Activated T-helper 1 cell treated with Interleukin-2 at 50 U/mL for 16 hours (primary cell): ENCODE results near the gene TRIM9.
"Not testable (repeated sequence)": the region's sequence is repeated elsewhere in the genome, so short reads cannot be mapped to it uniquely, and the experiment has no call there.

Source experiments
- DNase-seq: peaks from one replicate; pipeline ENCODE4 v3.0.0-alpha.2; 2020; ENCODE audit warnings: low read depth

Gene TRIM9

DNA sequence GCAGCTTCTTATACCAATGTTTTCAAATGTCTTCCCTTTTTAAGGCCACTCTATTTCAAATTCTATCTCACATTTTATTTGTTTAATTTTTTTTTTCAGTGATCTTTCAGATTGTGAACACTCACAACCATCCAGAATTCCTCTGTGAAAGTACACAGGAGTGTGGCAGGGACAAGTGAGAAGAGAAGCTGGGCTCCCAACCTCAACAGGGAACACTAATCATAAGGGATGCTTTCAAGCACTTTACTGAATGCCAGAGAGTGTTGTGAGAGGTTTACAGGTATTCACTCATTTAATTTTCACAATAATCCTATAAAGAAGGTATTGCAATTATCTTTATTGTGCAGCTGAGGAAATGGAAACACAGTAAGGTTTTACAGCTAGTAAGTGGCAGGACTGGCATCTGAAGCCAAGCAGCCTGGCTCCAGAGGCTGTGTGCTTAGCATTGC, 90.5 kb downstream of the TRIM9 start:
- DNase-seq: no peak

DNA sequence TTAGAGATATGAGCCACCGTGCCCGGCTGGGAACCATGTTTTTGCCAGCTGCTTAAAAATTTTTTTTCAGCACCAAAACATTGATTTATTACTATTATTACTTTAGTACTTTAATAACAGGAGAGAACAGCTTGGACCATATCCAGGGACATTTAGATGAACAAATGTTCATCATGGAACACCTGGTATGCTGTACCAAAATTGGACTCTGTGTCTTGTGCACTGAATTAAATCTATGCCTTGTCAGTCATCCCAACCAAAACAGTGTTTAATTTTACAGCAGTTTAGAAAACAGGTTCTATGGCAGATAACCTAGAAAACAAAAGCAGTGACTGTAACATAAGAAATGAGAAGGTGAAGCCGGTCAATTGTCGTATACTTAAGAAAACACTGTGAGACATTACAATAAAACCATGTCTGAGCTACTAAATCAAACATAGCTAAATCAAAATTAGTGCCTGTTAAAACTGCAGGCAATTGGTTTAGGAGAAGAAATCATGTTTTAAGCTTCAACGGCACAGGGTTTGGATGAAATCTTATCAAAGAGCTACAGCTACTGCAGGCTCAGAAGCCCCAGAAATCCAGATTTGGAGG, 92.4 kb downstream of the TRIM9 start:
- no peak for DNase-seq

DNA sequence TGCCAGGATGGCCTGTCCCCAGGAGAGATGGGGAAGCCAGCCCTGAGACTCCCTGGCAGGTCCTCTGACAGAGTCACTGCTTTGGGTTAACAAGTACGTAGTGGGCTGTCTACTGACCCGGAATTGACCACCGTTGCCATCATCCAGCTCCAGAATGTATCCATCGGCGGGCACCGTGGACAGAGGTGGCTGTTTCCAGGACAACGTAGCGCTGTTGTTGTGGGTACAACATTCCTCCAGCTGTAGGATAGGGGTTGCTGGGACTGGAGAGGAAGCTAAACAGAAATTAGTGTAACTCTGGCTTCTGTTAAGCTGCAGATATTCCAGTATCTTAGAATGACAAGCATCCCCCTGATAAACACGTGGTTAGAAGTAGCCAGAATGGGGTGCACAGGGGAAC, 94.3 kb downstream of the TRIM9 start:
- no peak for DNase-seq

DNA sequence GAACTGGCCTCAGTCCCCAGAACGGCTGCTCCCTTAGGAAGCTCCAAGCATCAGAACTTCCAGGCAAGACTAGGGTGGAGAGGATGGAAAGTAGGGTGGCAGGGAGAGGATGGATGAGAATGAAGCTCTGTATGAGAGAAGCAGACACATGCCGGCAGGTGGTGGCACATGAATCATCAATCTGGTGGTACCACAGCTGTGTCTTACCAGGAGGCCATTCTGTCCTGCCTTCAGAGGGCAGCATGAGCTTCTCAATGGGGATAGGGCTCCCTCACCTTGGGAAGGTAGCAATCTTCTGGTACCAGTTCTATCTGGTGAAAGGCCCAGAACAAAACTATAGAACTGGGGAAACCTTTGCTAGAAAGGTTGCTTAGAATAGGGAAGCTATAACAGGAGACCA, 95.2 kb downstream of the TRIM9 start:
- DNase-seq: no peak

DNA sequence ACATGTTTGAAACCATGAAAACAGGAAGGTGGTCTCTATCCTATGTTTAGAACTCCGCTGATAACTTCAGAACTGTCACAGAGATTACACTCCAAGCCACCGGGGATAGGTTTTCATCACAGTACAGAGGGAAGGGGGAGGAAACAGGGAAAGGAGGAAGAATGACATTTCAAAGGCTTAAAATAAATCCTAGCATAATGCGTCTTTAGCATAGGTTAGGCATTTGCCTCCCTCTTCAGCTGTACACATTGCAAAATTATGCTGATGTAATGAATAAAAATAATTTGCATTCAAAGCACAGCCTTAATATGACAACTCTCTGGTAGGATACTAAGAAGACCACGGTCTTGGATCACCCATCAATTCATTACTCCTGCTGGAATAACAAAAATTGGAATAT, 96.3 kb downstream of the TRIM9 start:
- no peak for DNase-seq

DNA sequence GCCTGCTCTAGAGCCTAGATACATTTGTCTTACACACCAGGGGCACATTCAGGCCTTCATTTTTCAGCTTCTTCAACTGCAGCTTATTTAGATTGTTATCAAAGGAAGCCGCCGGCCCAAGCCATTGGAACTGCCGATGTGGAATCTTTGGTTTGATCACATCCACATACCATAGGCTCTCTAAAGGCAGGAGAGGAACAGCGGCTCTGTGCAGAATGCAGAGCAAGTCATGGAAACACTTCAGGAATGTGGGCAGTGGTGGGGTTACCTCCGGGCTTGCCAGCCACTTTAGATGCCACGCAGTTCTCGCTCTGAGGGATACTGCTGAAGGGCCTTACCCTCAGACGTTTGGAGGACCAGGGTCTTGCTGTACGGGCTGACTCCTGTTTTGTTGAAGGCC, 97.2 kb downstream of the TRIM9 start:
- DNase-seq: no peak

DNA sequence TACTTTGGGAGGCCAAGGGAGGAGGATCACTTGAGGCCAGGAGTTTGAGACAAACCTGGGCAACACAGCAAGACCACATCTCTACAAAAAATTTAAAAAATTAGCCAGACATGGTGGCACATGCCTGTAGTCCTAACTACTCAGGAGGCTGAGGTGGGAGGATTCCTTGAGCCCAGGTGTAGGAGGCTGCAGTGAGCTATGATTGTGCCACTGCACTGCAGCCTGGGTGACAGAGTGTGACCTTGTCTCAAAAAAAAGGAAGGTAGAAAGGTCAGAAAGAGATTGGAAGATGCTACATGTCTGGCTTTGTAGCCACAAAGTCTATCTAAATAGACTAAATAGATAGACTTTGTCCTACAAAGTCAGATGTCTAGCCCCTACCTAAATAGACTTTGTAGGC, 100.7 kb downstream of the TRIM9 start:
- DNase-seq: not testable (repeated sequence)

DNA sequence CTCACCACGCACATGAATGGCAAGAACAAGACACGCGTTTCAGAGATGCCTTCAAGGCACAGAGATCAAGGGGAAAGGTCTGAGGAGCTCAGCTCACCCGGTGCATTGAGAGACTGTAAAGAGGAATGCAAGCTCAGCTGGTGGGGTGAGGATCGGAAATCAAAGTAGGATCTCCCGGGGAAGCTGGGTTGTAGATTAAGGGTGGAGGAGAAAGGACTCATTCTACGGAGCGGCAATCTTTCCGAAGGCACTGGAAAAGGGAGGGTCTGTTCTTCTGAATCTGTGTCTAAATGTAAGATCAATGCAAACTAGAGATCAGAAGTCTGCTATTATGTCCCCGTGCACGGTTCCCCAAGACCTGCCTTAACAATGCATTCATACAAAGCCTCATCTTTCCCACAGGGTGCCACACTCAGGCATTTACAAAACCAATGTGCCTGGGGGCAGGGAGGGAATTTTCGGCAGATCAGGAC, 109.0 kb downstream of the TRIM9 start:
- DNase-seq: no peak

DNA sequence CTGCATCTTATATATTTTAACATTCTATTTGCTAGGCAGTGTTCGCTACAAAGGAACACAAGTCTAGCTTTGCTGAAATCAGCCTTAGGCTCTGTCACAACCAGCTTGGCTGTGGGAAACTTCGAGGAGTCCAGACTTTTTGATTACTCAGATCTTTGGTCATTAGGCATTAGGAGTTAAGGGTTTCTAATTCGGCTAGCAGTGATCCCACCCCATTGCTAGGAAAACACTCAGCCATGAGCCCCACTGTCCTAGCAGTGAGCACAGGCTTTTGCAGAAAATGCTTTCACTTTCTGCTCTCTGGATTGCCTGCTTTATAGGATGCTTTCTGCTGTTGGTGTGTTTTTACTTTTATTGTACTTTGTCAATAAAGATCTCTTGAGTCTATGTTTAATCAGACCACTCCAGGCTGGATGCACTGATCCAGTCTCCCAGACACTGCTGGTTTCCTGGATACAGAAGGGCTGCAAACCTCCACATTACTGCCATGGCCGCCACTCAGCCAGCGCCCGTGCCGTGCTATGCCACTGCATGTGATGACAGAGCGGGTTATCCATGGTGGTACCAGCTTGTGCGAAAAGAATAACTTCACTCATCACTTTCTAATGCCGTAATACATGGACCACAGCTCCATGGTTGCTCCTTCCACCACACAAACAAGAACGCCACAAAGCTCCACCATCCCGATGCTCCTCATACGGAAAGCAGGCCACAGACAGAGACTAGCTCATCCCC, 109.6 kb downstream of the TRIM9 start:
- DNase-seq: no peak

DNA sequence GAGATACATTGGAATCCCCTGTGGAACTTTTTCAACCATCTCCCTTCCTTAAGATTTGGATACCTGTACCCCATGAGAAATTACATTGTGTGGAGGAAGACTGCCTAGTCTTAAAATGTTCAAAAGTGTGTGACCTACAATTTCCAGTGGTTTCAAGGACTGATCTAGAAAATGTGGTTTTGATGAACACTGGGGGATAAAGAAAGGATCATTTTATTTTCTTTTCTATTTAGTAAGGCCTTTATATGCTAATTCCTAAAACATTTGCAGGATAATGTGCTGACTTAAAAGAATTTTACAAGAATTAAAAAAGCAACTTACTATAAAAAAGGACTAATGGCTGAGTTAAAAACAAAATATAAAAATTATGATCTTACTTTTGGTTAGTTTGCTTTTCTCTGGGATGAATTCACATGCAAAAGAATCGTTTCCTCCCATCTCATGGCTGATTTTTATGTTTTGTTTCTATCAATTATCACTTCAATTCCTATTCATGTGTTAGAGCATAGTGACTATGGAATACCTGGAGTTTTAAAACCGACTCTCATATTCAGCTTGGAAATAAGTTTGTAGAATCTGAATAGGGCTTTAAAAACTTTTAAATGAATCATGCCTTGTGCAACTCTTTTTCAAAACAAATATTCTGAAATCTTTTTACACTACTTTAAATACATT, 110.7 kb downstream of the TRIM9 start:
- no peak for DNase-seq

DNA sequence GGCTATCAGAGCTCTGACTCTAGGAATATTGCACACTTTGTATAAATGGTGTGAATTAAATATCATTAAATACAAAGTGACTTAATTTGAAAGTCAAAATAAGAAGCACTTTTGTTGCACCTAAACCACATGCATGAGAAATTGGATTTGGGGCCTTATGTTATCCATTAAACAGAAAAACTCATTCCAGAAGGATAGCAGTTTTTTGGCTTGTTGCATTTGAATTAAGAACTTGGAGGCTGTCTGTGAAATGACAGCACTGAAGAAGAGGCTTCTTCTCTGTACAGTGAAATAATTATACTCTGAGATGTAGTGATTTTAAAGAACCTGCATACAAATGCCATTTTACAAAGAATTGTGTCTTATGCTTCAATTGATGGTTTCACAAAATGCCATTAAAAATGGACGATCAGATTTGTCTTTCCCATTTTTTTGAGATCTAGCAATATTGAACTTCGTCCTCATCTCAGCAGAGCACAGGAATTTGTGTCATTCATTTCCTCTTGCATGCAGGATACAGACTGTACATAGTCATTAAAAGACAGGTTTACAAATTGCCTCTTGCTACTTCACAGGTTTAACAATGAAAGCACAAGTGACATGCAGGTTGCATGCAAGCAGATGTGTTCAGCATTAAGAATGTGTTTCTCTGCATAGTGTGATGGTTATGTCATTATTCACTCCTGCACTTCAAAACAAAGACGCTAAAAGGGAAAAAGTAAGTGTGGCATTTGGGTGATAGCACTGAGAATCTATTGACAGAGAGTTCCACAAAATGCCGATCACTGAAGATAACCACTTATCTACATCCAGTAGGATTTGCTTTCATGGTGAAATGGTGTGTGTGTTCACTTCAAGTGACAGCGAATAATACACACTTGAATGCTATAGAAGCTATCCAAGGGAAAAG, 114.7 kb downstream of the TRIM9 start:
- no peak for DNase-seq

DNA sequence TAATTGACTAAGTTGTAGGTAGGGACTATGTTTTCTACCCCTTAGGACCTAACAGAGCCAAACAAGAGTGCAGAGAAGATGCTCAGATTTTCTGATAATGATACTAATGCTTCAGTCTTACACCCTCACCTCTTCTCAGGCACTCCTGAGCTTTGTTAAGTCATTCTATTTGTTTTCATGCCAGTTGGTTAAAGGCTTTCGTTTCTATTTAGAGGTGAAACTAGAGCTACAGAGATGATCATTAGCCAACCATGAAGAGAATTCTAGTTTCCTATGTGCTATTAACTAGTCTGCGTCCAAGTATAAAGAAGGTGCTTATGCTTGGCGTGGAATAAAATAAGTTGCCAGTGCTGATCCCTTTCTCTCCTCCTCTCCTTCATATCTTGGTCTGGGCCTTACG, 116.0 kb downstream of the TRIM9 start:
- no peak for DNase-seq

DNA sequence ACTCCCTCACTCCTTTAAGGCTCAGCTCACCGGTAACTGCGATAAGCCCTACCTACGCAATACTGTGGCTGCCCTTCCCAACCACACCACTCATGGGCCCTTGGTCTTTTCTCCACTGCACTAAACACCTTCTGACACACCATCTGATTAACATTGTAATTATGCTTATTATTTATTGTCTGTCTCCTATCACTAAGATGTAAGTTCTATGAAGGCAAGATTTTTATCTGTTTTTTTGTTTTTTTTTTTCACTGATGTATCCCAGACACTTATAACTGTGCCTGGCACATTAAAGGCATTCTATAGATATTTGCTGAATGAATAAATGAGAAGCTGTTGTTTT, 116.4 kb downstream of the TRIM9 start:
- DNase-seq: no peak

DNA sequence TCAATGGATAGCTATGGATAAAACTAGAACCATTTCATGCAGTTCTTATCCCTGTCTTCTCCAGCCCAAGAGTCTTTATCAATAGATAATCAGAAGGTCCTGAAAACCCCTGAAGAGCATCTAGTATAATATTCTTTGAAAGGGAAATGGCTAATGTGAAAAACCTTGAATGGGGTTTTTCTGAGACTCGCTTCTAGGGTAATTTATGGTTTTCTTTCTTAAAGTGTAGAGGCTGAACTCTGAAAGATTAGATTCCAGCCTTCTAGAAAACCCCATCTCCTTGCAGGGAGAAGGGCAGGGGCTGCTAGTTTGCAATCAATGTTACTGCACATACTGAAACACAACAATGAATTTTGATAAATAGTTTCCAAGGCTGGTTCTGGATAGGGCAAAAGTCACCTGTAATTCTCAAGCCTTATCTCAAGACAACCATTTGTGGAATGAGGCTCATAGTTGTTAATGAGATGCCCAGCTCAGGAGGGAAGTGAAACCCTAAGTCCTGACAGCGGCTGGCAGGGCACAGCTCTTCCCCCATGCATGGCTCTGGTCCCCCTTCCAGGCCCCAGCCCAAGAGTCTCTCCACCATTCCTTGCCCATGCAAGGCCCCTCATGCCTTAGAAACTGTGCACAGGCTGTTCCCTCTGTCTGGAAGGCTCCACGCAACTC, 116.9 kb downstream of the TRIM9 start:
- DNase-seq: no peak

DNA sequence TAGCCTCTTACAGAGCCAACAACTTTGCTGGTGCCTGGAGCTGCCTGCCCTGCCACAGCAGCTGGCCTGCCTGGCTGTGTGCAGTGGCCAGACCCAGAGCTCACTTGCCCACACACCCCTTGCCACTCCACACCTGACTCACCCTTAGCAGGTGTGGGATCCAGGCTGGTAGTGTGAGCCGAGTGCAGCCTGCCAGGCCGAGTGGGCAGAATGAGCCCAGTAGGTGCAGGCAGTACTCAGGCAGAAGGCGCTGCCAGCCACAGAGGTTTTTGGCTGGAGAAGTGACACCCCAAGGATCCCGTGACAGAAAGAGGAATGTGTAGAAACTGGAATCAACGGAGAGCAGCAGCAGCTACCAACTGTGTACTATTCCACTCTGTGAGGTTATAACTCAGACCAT, 120.8 kb downstream of the TRIM9 start:
- DNase-seq: no peak

DNA sequence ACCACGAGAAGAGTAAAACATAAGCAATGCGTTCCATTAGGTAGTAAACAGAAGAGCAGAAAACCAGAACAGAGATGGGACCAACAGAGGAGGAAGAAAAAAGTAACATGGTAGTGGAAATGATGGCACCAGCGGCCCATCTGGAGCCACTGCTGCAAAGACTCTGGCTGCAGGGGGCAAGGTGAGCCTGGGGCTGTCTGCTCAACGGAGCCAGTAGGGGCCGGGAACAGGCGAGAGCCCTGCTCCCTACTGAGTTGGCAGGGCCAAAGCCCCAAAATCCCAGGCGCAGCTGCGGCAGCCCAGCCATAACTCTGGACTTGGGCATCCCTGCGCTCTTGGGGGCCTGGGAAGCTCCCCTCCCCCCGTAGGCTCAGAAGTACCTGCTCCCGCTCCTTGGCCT, 122.2 kb downstream of the TRIM9 start:
- no peak for DNase-seq

DNA sequence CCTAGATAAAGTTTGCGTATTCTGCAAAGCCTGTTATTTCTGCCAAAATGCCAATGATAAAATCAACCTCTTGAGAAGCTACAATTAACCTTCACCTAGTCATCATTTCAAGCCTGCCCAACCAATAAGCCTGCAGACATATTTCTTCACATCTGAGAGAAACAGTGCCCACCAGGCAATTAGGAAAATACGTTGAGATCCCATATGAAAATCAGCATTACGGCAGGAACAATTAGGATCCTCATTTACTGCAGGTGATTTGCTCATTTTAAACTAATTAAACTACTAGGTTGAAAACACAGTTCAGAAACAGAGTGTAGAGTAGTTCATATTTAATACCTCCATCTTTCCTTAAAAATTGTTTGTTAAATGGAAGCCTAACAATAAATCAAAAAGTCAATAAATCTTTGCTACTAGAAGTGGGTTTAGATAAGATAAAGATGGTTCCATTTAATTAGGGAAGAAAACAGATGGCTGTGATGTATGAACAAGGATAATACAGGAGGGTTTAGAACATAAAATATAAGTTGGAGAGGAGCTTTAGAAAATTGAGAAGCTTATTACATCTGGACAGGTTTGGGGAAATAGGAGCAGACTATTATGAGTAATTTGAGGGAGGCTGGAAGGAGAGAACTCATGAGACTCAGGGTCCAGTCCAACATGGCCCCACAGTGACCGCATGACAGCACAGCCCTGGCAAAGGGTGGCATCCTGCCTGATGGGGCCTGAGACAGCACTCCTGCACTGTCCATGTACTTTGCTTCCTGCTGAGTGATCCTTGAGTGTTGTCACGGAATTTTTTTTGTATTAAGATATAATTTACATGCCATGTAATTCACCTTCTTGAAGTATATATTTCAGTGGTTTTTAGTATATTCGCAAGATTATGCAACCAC, 123.8 kb downstream of the TRIM9 start:
- no peak for DNase-seq

DNA sequence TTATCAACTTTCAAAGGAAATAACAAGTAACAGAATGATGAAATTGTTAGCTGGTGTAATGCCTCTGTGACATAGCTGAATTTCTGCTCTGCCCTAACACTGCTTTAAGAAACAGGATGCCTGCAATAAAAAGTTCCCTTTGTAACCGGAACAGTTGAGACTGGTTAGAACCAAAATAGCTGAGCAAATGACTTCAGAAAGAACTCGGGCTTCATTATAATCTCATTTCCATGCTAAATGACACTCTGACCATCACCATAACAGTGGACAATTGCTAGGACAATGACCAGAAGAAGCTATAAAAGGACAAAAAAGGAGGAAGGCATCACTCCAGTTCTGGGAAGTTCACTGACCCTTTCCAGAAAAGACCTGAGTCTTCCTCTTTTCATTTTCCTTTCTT, 127.1 kb downstream of the TRIM9 start:
- no peak for DNase-seq

DNA sequence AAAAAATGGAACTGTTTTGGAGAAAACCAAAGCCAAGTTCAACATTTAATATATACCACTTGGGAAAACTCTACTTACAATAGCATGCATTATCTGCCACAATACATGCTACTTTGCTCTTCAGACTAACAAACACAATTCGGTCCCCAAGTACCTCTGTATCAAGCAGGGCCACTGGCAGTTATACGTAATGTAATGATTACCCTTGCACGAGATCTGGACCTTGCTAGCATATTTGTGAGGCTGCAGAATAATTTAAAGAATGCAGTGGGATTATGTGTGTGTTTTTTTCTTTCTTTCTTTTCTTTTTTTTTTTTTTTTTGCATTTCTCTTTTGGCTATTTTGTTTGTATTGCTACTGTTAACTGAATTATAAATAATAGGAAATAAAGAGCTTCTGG, 127.8 kb downstream of the TRIM9 start:
- DNase-seq: no peak

DNA sequence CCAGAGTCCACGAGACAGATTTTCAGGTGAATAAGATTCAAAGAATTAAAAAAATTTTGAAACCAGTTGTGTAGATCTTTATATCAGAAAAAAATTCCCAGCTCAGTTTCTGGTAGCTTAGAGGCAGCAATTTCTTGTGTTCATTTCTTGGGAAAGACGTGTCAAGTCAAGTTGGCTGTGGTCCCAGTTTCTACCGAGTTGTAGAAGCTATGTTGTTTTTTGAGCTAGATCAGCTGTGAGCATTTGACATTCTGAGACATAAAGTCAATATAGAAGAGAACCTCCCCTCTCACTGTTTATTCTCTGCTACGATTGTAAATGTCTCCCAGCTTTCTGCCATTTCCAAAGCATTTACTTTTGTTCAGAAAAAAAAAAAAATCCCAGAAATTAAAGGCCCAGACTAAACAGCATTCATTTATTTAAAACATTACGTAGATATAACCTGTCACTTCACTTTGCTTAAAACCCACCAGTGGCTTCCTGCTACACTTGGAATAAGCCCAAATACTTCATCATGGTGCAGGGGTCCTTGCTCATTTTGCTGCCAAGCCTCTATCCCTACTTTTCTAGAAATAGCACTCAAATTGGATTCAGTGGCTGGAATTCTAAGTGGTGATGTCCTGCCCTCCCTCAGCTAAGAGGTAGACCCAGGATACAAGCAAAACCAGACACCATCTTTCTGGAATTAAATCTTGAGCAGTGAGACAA, 130.1 kb downstream of the TRIM9 start:
- no peak for DNase-seq
